ENCODE measurements around the gene ACOX3. TPM values are rescaled to one million over a fixed set of nuclear protein-coding genes. Genes with fewer than 3 reads are reported as not detected.

ACOX3 gene
- total and polyA plus RNA-seq, 2 of the 8 experiments (the other 6 are each of a cell fraction or from before 2014, with no cell fraction given) = 2.5 to 9.9 TPM

DNA sequence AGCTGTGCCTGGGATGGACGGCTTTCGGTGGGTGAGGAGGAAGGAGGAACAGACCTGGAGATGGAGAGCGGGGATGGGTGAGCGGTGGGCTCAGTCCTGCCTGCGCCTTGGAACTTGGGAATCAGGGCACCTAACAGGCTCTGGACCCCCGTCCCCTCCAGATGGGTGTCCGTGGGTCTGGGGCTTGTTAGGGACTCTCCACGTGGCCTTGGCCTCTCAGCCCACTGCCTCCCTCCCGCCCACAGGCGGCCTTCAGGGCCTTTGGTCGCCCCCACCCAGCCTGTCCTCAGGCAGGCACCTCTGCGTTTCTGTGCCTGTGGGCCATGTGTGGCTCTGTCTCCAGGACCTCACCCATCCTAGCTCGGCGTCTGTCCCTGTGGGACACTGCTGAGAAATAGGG, 29.0 kb upstream of the ACOX3 start:
- no peaks in the 10 kb centered on the region for H3K79me1 ChIP-seq (ENCODE audit: low read depth, low read length)
- H3K14ac ChIP-seq (ENCODE audit: insufficient read length) = no peak overlapping the region
- H4K91ac ChIP-seq (replicated peaks; ENCODE audit: insufficient read length, low read length) = no peak overlapping the region
- H3K4me1 ChIP-seq (replicated peaks in 1 of 4; ENCODE audit: control insufficient read depth in 3 of 4, insufficient read depth in 4 of 4, low read length in 3 of 4) = peaks cover 0 to 5% (median 2%) of the 10 kb centered on the region in 4 experiments; a peak in 2 of 7 replicates
- H3K23ac ChIP-seq (ENCODE audit: insufficient read length) = no peak overlapping the region
- ChIA-PET CTCF (ENCODE audit: partially characterized antibody) (interaction anchor here (1.3 to 11.2 kb wide), 16 partner anchors 10 to 138 kb away, joined by 3 to 237 read pairs (median 10); partner anchors contain the start of genes CPZ and GPR78), POLR2A (ENCODE audit: partially characterized antibody) (interaction anchor here (1.2 to 1.8 kb wide), 2 partner anchors 8 to 111 kb away, joined by 3 read pairs; partner anchors contain the start of gene GPR78)
- H3K36me3 ChIP-seq (ENCODE audit: control insufficient read depth in 2 of 4, insufficient read depth in 4 of 4, low read length in 3 of 4) = peaks cover 4 to 19% (median 12%) of the 10 kb centered on the region in 4 experiments; a peak in 5 of 8 replicates
- H3K9ac ChIP-seq (replicated peaks in 1 of 4; ENCODE audit: extremely low read depth in 1 of 4, low read depth in 3 of 4, low read length in 3 of 4) = no peak overlapping the region
- no peak overlapping the region for H2BK5ac ChIP-seq (ENCODE audit: low read depth, low read length)
- H3K56ac ChIP-seq (replicated peaks; ENCODE audit: insufficient read length, low read depth, low read length) = no peak overlapping the region
- no peak overlapping the region for H2BK20ac ChIP-seq (ENCODE audit: low read length)
- no peaks in the 10 kb centered on the region for H3K9me3 ChIP-seq (ENCODE audit: insufficient read depth in 2 of 2, low read depth in 1 of 2, low read length in 1 of 2)
- no peak overlapping the region for H2AFZ ChIP-seq (ENCODE audit: low read length)
- H3K27me3 ChIP-seq (replicated peaks in 1 of 4; ENCODE audit: control insufficient read depth in 3 of 4, extremely low read depth in 1 of 4, insufficient read depth in 3 of 4, low read length in 3 of 4) = no peaks in the 10 kb centered on the region
- no peak overlapping the region for H2BK12ac ChIP-seq (ENCODE audit: low read depth, low read length)
- H2BK15ac ChIP-seq (ENCODE audit: low read length) = no peak overlapping the region
- no peak overlapping the region for H3K18ac ChIP-seq (ENCODE audit: extremely low read depth, low read length)
- H4K20me1 ChIP-seq (replicated peaks in 1 of 2; ENCODE audit: control insufficient read depth in 1 of 2, insufficient read depth in 2 of 2, low read length in 2 of 2) = peaks cover 0 to 4% of the 10 kb centered on the region in 2 experiments
- H4K8ac ChIP-seq (ENCODE audit: extremely low read depth, insufficient read depth, low read length) = no peak overlapping the region
- no peak overlapping the region for H4K5ac ChIP-seq (ENCODE audit: insufficient read length, low read depth, low read length)
- no peak overlapping the region for H2AK5ac ChIP-seq (ENCODE audit: low read depth, low read length)
- WGBS, 2 experiments (ENCODE audit: extremely low coverage in 1 of 2, insufficient coverage in 1 of 2, insufficient read length in 1 of 2, insufficient replicate concordance in 2 of 2, low coverage in 1 of 2, low lambda C conversion rate in 2 of 2, missing lambda C conversion rate in 1 of 2) = 86% methylated on average over 14 of the region's 14 CpGs; no CpG with 5 or more reads in 1 of the 2 experiments
- no peak overlapping the region for H3K4ac ChIP-seq (replicated peaks; ENCODE audit: insufficient read length, low read depth, low read length)
- H3K79me2 ChIP-seq (ENCODE audit: control insufficient read depth in 1 of 2, insufficient read depth in 2 of 2, low read length in 2 of 2) = no peaks in the 10 kb centered on the region
- H3K4me3 ChIP-seq (ENCODE audit: extremely low read depth in 1 of 4, insufficient read depth in 2 of 4, low read depth in 3 of 4, low read length in 4 of 4) = no peak overlapping the region
- no peak overlapping the region for H3K4me2 ChIP-seq (ENCODE audit: insufficient read depth in 1 of 2, low read depth in 2 of 2, low read length in 2 of 2)
- no peak overlapping the region for H2BK120ac ChIP-seq (replicated peaks; ENCODE audit: low read depth, low read length)
- no peak overlapping the region for H3K27ac ChIP-seq (ENCODE audit: low read depth, low read length)
- DNase-seq (ENCODE audit: low read depth in 1 of 2, low spot score in 2 of 2) (no peak), FAIRE-seq (no peak)
- H3K23me2 ChIP-seq (ENCODE audit: low read depth, low read length) = no peaks in the 10 kb centered on the region
- TF ChIP-seq SRF (IDR thresholded peaks at IDR 0.05; ENCODE audit: low read depth, low read length) (no peak), KDM5A (IDR thresholded peaks at IDR 0.05; ENCODE audit: low read length) (no peak), ASH2L (IDR thresholded peaks at IDR 0.05; ENCODE audit: low read length) (no peak), TBP (IDR thresholded peaks at IDR 0.05; ENCODE audit: low read depth, low read length) (no peak), CBX8 (IDR thresholded peaks at IDR 0.05; ENCODE audit: borderline replicate concordance, low read depth, low read length) (no peak), JUN (IDR thresholded peaks at IDR 0.05; ENCODE audit: low read depth, low read length) (no peak), SUZ12 (IDR thresholded peaks at IDR 0.05; ENCODE audit: low read length) (no peak), CEBPB (IDR thresholded peaks at IDR 0.05; ENCODE audit: low read depth, low read length) (no peak), MAFK (IDR thresholded peaks at IDR 0.05; ENCODE audit: low read depth, low read length) (no peak), TCF12 (IDR thresholded peaks at IDR 0.05; ENCODE audit: low read depth, low read length) (no peak), RXRA (IDR thresholded peaks at IDR 0.05; ENCODE audit: insufficient read depth, low read depth, low read length) (no peak)
- TF ChIP-seq, protein P1, sequence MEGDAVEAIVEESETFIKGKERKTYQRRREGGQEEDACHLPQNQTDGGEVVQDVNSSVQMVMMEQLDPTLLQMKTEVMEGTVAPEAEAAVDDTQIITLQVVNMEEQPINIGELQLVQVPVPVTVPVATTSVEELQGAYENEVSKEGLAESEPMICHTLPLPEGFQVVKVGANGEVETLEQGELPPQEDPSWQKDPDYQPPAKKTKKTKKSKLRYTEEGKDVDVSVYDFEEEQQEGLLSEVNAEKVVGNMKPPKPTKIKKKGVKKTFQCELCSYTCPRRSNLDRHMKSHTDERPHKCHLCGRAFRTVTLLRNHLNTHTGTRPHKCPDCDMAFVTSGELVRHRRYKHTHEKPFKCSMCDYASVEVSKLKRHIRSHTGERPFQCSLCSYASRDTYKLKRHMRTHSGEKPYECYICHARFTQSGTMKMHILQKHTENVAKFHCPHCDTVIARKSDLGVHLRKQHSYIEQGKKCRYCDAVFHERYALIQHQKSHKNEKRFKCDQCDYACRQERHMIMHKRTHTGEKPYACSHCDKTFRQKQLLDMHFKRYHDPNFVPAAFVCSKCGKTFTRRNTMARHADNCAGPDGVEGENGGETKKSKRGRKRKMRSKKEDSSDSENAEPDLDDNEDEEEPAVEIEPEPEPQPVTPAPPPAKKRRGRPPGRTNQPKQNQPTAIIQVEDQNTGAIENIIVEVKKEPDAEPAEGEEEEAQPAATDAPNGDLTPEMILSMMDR (IDR thresholded peaks at IDR 0.05; ENCODE audit: control extremely low read depth in 1 of 3, insufficient read depth in 1 of 3, low read depth in 1 of 3, low read length in 3 of 3) = no peak
